HL-60/S4 treated with phorbol 12-myristate 13-acetate at 8.2 ng/mL for 4 days and 3 days (cell line): ENCODE results near the gene ACLY.

Source experiments
- in situ Hi-C: fragments of 300-500 bp; cut with MboI; formaldehyde crosslinking; loops from 2 replicates; pipeline ENCODE4 v1.15.0; 2022; ENCODE audit warnings: low sequenced_read_pairs

The ACLY gene

GRCh38 chr17:41913798-41914197 is 5.0 kb downstream of the ACLY start:
- in situ Hi-C loops: no loop called here

GRCh38 chr17:41912925-41913324 is 5.8 kb downstream of the ACLY start:
- in situ Hi-C loops: no loop called here

- in situ Hi-C loops: no loop called here
Measured at GRCh38 chr17:41910701-41911391, 7.9 kb downstream of the ACLY start.

GRCh38 chr17:41909088-41909487 is 9.7 kb downstream of the ACLY start:
- in situ Hi-C loops: no loop called here

GRCh38 chr17:41907633-41908539 is 10.9 kb downstream of the ACLY start:
- in situ Hi-C loops: no loop called here

GRCh38 chr17:41907185-41907556 is 11.6 kb downstream of the ACLY start:
- in situ Hi-C loops: no loop called here

GRCh38 chr17:41906465-41907184 is 12.1 kb downstream of the ACLY start:
- in situ Hi-C loops: no loop called here

GRCh38 chr17:41905172-41905571 is 13.6 kb downstream of the ACLY start:
- in situ Hi-C loops: no loop called here

- in situ Hi-C loops: no loop called here
Measured at GRCh38 chr17:41904242-41904841, 14.4 kb downstream of the ACLY start.

- in situ Hi-C loops: no loop called here
Measured at GRCh38 chr17:41901646-41902045, 17.1 kb downstream of the ACLY start.

GRCh38 chr17:41896726-41897125 is 22.0 kb downstream of the ACLY start:
- in situ Hi-C loops: no loop called here

- in situ Hi-C loops: no loop called here
Measured at GRCh38 chr17:41895617-41896016, 23.1 kb downstream of the ACLY start.

GRCh38 chr17:41894791-41895331 is 23.9 kb downstream of the ACLY start:
- in situ Hi-C loops: no loop called here

- in situ Hi-C loops: no loop called here
Measured at GRCh38 chr17:41893384-41893783, 25.4 kb downstream of the ACLY start.

- in situ Hi-C loops: no loop called here
Measured at GRCh38 chr17:41892021-41892376, 26.8 kb downstream of the ACLY start.

- in situ Hi-C loops: no loop called here
Measured at GRCh38 chr17:41891135-41892020, 27.4 kb downstream of the ACLY start.

- in situ Hi-C loops: no loop called here
Measured at GRCh38 chr17:41888332-41888965, 30.3 kb downstream of the ACLY start.

GRCh38 chr17:41885733-41886132 is 33.0 kb downstream of the ACLY start:
- in situ Hi-C loops: no loop called here

GRCh38 chr17:41882756-41883155 is 36.0 kb downstream of the ACLY start:
- in situ Hi-C loops: no loop called here

- in situ Hi-C loops: no loop called here
Measured at GRCh38 chr17:41880130-41880529, 38.6 kb downstream of the ACLY start.
